Fibroblast of skin of left quadriceps (primary cell): ENCODE measurements around the gene URM1.
"Not testable (repeated sequence)": the region's sequence is repeated elsewhere in the genome, so short reads cannot be mapped to it uniquely, and the experiment has no call there.

Experiments
- DNase-seq, 2 experiments: peaks; one replicate each; pipeline ENCODE4 v3.0.0-alpha.2; 2013; ENCODE audit warnings: low read depth in 2 of 2

Gene URM1

GRCh38 chr9:128409450-128409849 is 38.3 kb downstream of the URM1 start:
- no peak for DNase-seq

GRCh38 chr9:128409978-128410377 is 38.8 kb downstream of the URM1 start:
- DNase-seq, result no peak

- DNase-seq, result no peak
These were observed 40.4 kb downstream of the URM1 start for GRCh38 chr9:128411364-128412119.

- DNase-seq, result no peak
These were observed 41.1 kb downstream of the URM1 start for GRCh38 chr9:128412120-128412790.

- not testable (repeated sequence) for DNase-seq
These were observed 42.6 kb downstream of the URM1 start for GRCh38 chr9:128413728-128414127.

- no peak for DNase-seq
These were observed 43.3 kb downstream of the URM1 start for GRCh38 chr9:128414461-128414860.

- no peak for DNase-seq
These were observed 44.1 kb downstream of the URM1 start for GRCh38 chr9:128415281-128415680.

GRCh38 chr9:128416014-128416413 is 44.8 kb downstream of the URM1 start:
- no peak for DNase-seq

- no peak for DNase-seq
These were observed 45.4 kb downstream of the URM1 start for GRCh38 chr9:128416432-128417019.

- DNase-seq, result no peak
These were observed 48.1 kb downstream of the URM1 start for GRCh38 chr9:128419061-128419925.

- no peak for DNase-seq
These were observed 49.0 kb downstream of the URM1 start for GRCh38 chr9:128420060-128420650.

- no peak for DNase-seq
These were observed 49.7 kb downstream of the URM1 start, which contains the start of gene CERCAM for GRCh38 chr9:128420651-128421481. Gene CERCAM, plus strand, starts transcription at chr9:128420857. Its CDS starts 21 bp downstream, at chr9:128420878.

- no peak for DNase-seq
These were observed 50.4 kb downstream of the URM1 start for GRCh38 chr9:128421482-128421996.

- not testable (repeated sequence) for DNase-seq
These were observed 51.0 kb downstream of the URM1 start for GRCh38 chr9:128422022-128422782.

- no peak for DNase-seq
These were observed 51.6 kb downstream of the URM1 start for GRCh38 chr9:128422783-128423150.

GRCh38 chr9:128423356-128423755 is 52.2 kb downstream of the URM1 start:
- DNase-seq, result not testable (repeated sequence)

- DNase-seq, result no peak
These were observed 53.1 kb downstream of the URM1 start for GRCh38 chr9:128424268-128424780.

GRCh38 chr9:128428644-128429512 is 57.7 kb downstream of the URM1 start:
- DNase-seq, result no peak
